NOMO-1 (cell line): ENCODE measurements around the gene MYL2.

ENCODE experiments used
- DNase-seq, 2 experiments: peaks; one replicate each; lab custom pipeline; 2025; ENCODE audit not compliant: unreplicated experiment in 2 of 2; lab: John Stamatoyannopoulos, UW

The MYL2 gene

GRCh38 chr12:110901401-110901800, 19.0 kb downstream of the MYL2 start:
- no peak for DNase-seq

GRCh38 chr12:110896559-110896958, 23.8 kb downstream of the MYL2 start:
- DNase-seq: no peak

- DNase-seq: no peak
Measured at GRCh38 chr12:110893956-110894355, 26.4 kb downstream of the MYL2 start.

GRCh38 chr12:110889361-110889760, 31.0 kb downstream of the MYL2 start:
- no peak for DNase-seq

- no peak for DNase-seq
Measured at GRCh38 chr12:110888256-110888991, 32.0 kb downstream of the MYL2 start.

- no peak for DNase-seq
Measured at GRCh38 chr12:110885152-110885840, 35.1 kb downstream of the MYL2 start.

- DNase-seq: no peak
Measured at GRCh38 chr12:110883251-110883650, 37.1 kb downstream of the MYL2 start.

- DNase-seq: no peak
Measured at GRCh38 chr12:110880651-110881050, 39.7 kb downstream of the MYL2 start.

GRCh38 chr12:110874781-110875180, 45.6 kb downstream of the MYL2 start:
- no peak for DNase-seq

- no peak for DNase-seq
Measured at GRCh38 chr12:110874351-110874750, 46.0 kb downstream of the MYL2 start.

- no peak for DNase-seq
Measured at GRCh38 chr12:110872100-110872499, 48.3 kb downstream of the MYL2 start.

- DNase-seq: no peak
Measured at GRCh38 chr12:110869803-110870202, 50.6 kb downstream of the MYL2 start.

- peak; percentile 82 to 94 for DNase-seq
Measured at GRCh38 chr12:110869026-110869425, 51.4 kb downstream of the MYL2 start.

- no peak for DNase-seq
Measured at GRCh38 chr12:110865521-110865920, 54.9 kb downstream of the MYL2 start.

- DNase-seq: no peak
Measured at GRCh38 chr12:110863161-110863560, 57.2 kb downstream of the MYL2 start.

GRCh38 chr12:110862329-110862728, 58.0 kb downstream of the MYL2 start:
- no peak for DNase-seq

- no peak for DNase-seq
Measured at GRCh38 chr12:110861729-110862128, 58.6 kb downstream of the MYL2 start.
